Mammary epithelial cell (primary cell): ENCODE results near the gene CTXND2.

Experiments used
- CTCF ChIP-seq, 2 donors: IDR thresholded peaks in 1 of 2; conservative IDR thresholded peaks in 1 of 2; 2 replicates each; pipeline ENCODE4 v1.5.1; 2011 to 2012; ENCODE audit warnings: inconsistent platforms in 2 of 2, low read length in 2 of 2, mild to moderate bottlenecking in 2 of 2, control low read depth in 1 of 2, low read depth in 1 of 2; ENCODE audit not compliant: insufficient read depth in 1 of 2; ENCODE audit errors: extremely low read depth in 1 of 2
- EZH2 ChIP-seq: IDR thresholded peaks from 2 replicates; pipeline ENCODE4 v1.6.1; 2012; ENCODE audit warnings: low read length, inconsistent platforms, borderline replicate concordance

DNA sequence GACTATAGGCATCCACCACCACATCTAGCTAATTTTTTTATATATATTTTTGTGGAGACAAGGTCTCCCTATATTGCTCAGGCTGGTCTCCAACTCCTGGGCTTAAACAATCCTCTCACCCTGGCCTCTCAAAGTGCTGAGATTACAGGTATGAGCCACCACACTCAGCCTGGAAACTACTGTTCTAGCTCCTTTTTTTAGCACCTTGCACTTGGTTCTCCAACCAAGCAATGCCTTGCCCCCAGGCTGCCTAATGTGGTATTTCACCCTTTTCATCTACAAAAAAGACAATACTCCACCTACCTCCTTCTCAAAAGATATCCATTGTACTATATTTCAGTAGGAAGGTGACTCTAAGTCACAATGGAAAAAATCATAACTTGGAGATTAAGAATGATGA lies 17.3 kb upstream of the CTXND2 start:
- TF ChIP-seq CTCF (conservative IDR thresholded peaks at IDR 0.05 in 1 of 2, IDR thresholded peaks at IDR 0.05 in 1 of 2; ENCODE audit: extremely low read depth in 1 of 2, insufficient read depth in 1 of 2, low read depth in 1 of 2, low read length in 2 of 2) (no peak), EZH2 (no peak)
